Suprapubic skin (tissue), 4 donors: ENCODE data around the gene TRIM66.

Experiments
- POLR2A ChIP-seq, 2 donors: fragments of 450-650 bp; IDR thresholded peaks; one replicate each; pipeline ENCODE4 v1.6.1; 2017; ENCODE audit warnings: antibody characterized with exemption in 2 of 2, mild to moderate bottlenecking in 2 of 2, moderate library complexity in 2 of 2
- POLR2AphosphoS5 ChIP-seq, 3 donors: sonication (generic); formaldehyde crosslinking; IDR thresholded peaks; one replicate each; pipeline ENCODE4 v1.6.1; 2017; ENCODE audit warnings: antibody characterized with exemption in 3 of 3

GRCh38 chr11:8603696-8604077 is 78.8 kb downstream of the TRIM66 start:
- TF ChIP-seq POLR2A (IDR thresholded peaks at IDR 0.05) (no peak), POLR2AphosphoS5 (IDR thresholded peaks at IDR 0.05) (no peak)
